Activated CD8-positive, alpha-beta T cell treated with anti-CD3 and anti-CD28 coated beads, Interleukin-2, amount 10 ng/mL, durations not matched to agents 7 days and 5 days (primary cell): Measurements from ENCODE around the gene CD300LD. TPM values are rescaled to one million over a fixed set of nuclear protein-coding genes. Genes with fewer than 3 reads are reported as not detected.
"Not testable (repeated sequence)": the region's sequence is repeated elsewhere in the genome, so short reads cannot be mapped to it uniquely, and the experiment has no call there.

ENCODE experiments used
- ATAC-seq: fragments of 150-1000 bp; cut with Tn5 transposase; one replicate; pipeline ENCODE4 v1.10.0; 2021; ENCODE audit warnings: moderate library complexity
- CTCF ChIA-PET: fragments of 350-600 bp; sonication (Branson Sonifier 250); formaldehyde crosslinking; loops from one replicate; lab custom pipeline; 2021; ENCODE audit warnings: antibody characterized with exemption; lab: Charles Lee
- POLR2A ChIA-PET: fragments of 350-600 bp; sonication (Branson Sonifier 250); formaldehyde crosslinking; loops from one replicate; lab custom pipeline; 2021; ENCODE audit warnings: antibody characterized with exemption; lab: Charles Lee
- DNase-seq: peaks from one replicate; pipeline ENCODE4 v3.0.0-alpha.2; 2020
- H3K27ac Mint-ChIP-seq: one replicate; pipeline ENCODE4 v1.8.0; 2021; ENCODE audit warnings: mild to moderate bottlenecking, mixed read lengths
- H3K27me3 Mint-ChIP-seq: one replicate; pipeline ENCODE4 v1.8.0; 2021; ENCODE audit warnings: low read depth, mixed read lengths
- H3K36me3 Mint-ChIP-seq: one replicate; pipeline ENCODE4 v1.8.0; 2021; ENCODE audit warnings: low read depth, mixed read lengths
- H3K4me1 Mint-ChIP-seq: one replicate; pipeline ENCODE4 v1.8.0; 2021; ENCODE audit warnings: low read depth, mixed read lengths
- H3K4me3 Mint-ChIP-seq: one replicate; pipeline ENCODE4 v1.8.0; 2021; ENCODE audit warnings: mild to moderate bottlenecking, mixed read lengths
- H3K9me3 Mint-ChIP-seq: one replicate; pipeline ENCODE4 v1.8.0; 2022; ENCODE audit warnings: mixed read lengths; ENCODE audit not compliant: insufficient read depth
- total RNA-seq, 2 experiments: library from RNA; stranded (reverse); gene quantifications; one replicate each; pipeline ENCODE4 v1.2.3, GENCODE V29; 2021

The CD300LD gene
- total RNA-seq, 2 experiments from 2014 or later = not detected

DNA sequence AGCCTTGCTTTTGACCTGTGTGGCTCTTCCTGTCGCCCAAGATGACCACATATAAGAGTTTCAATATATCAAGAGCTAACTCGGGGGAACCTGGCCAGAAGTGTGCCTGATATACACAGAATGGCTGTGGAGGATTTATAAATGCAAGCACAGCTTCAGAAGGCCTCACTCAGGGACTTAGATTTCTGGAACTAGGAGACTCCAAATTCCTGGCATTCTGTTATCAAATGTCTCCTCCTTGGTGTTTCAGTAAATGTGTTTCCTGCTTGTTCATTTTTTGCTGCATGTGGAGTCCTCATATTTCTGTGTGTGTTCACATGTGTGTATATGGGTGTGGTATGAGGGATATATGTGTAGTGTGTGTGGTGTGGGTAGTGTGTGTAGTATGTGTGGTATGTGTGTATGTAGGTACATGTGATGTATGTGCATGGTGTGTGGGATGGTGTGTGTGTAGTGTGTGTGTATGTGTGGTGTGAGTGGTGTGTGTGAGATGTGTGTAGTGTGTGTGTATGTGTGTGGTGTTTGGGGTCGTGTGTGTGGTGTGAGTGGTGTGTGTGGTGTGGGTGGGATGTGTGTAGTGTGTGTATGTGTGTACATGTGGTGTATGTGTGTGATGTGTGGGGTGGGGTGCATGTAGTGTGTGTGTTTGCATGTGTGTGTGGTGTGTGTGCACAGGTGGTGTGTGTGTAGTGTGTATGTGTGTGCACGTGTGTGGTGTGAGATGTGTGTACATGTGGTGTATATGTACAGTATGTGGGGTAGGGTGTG, 23.8 kb downstream of the CD300LD start:
- Mint-ChIP-seq H3K9me3 (no peaks in the 10 kb centered on the region), H3K27me3 (peaks cover 42% of the 10 kb centered on the region), H3K27ac (no peak overlapping the region), H3K4me3 (no peak overlapping the region), H3K4me1 (peaks cover 15% of the 10 kb centered on the region), H3K36me3 (no peaks in the 10 kb centered on the region)
- ATAC-seq = no peak
- DNase-seq = no peak
- ChIA-PET CTCF (interaction anchor here (0.8 to 2.7 kb wide), 4 partner anchors 11 to 200 kb away, joined by 3 to 16 read pairs (median 4); partner anchors contain the start of gene RAB37), POLR2A (no interaction called here)

DNA sequence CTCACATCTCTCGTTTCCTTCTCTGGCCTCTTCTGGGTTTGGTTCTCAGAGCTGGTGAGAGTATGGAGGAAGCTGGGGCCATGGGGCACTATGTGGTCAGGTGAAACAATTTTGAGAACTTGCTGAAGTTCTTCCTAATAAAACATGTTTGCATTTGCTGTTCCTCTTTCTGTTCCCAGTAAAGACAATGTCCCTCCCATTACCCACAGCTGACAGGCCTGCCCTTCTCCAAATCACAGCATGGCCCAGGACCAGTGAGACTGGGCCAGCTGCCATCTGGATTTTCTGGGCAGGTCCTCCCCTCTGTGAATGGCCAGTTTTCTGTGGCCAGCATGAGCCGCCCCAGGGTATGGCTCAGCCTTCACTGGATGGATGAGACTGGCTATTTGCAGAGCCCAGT, 24.7 kb downstream of the CD300LD start, which contains the start of gene CD300H:
Gene CD300H (minus strand): TSS at position 113 of the 400 bp plus-strand sequence.
- Mint-ChIP-seq H3K9me3 (no peaks in the 10 kb centered on the region), H3K27me3 (peaks cover 42% of the 10 kb centered on the region), H3K4me1 (peaks cover 15% of the 10 kb centered on the region), H3K36me3 (no peaks in the 10 kb centered on the region), H3K27ac (no peak within 1 kb of the TSS), H3K4me3 (no peak within 1 kb of the TSS)
- CTCF ChIA-PET = interaction anchor here (0.7 to 2.7 kb wide), 7 partner anchors 12 to 170 kb away, joined by 3 to 16 read pairs (median 3); partner anchors contain the start of genes CD300C, CD300LD and RAB37
- POLR2A ChIA-PET = no interaction called here
- no peak for ATAC-seq
- DNase-seq = no peak

DNA sequence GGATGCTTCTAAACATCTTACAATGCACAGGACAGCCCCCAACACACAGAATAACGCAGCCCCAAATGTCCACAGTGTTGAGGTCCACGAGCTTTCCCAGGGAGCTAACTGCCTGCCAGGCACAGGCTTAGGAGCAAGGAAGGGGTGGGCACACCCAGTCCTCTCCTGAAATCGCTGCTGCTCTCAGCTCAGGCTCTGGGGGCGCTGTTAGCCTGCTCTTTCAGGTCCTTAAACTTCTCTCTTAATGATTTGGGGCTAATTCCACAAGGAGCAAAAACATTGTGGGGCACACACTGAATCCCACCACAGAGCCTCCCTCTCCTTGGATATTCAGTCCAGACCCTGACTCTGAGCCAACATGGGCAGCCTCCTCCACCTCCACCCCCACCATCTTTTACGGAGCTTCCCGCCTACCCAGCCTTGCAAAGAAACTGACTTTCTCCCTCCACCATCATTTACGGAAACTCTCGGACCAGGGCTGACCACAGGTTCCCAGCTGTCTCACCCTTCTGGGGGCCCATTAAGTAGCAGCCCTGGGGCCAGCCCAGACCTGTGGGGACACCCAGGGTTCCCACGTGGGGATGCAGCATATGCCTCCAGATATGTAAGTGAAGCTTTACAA, 25.8 kb downstream of the CD300LD start:
- Mint-ChIP-seq H3K9me3 (no peaks in the 10 kb centered on the region), H3K36me3 (no peaks in the 10 kb centered on the region), H3K27ac (no peak overlapping the region), H3K4me3 (no peak overlapping the region), H3K4me1 (peaks cover 15% of the 10 kb centered on the region), H3K27me3 (peaks cover 36% of the 10 kb centered on the region)
- POLR2A ChIA-PET = no interaction called here
- CTCF ChIA-PET = interaction anchor here (0.6 to 2.7 kb wide), 20 partner anchors 8 to 299 kb away, joined by 3 to 16 read pairs (median 4); partner anchors contain the start of genes CD300C, CD300LD and RAB37
- DNase-seq (peak; percentile 53), ATAC-seq (peak; percentile 66)

DNA sequence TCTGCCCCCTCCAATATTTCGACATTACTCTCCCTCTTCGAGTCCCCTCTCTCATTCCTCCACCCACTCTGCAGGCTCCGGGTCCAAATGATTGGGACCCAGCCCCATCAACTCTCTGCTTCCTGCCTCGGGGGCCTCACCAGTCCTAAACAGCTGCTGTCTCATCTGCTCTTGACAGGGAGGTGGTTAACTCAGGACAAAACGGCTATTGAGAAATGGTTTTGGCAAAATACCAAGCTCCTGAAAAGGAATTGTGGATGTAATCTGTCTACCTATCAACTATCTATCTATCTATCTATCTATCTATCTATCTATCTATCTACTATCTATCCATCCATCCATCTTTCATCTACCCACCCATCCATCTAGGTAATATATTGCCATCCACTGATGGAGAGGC, 27.0 kb downstream of the CD300LD start:
- DNase-seq = no peak
- Mint-ChIP-seq H3K27ac (no peak overlapping the region), H3K9me3 (no peaks in the 10 kb centered on the region), H3K36me3 (no peaks in the 10 kb centered on the region), H3K4me1 (peaks cover 15% of the 10 kb centered on the region), H3K4me3 (no peak overlapping the region), H3K27me3 (peaks cover 36% of the 10 kb centered on the region)
- ChIA-PET POLR2A (no interaction called here), CTCF (interaction anchor here (2.0 to 2.4 kb wide), 2 partner anchors 17 to 25 kb away, joined by 4 to 10 read pairs; no protein-coding TSS in a partner anchor)
- no peak for ATAC-seq

DNA sequence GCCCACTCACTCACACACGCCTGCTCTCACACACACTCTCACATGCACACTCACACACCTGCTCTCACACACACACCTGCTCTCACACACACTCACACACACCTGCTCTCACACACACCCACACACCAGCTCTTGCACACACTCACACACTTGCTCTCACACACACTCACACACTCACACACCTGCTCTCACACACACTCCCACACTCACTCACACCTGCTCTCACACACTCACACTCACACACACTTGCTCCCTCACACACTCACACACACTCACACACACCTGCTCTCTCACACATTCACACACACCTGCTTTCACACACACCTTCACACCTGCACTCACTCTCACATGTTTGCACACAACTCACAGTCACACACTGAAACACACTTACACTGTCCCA, 28.7 kb downstream of the CD300LD start:
- peaks cover 22% of the 10 kb centered on the region for H3K27me3 Mint-ChIP-seq
- no peak overlapping the region for H3K4me3 Mint-ChIP-seq
- H3K36me3 Mint-ChIP-seq = no peaks in the 10 kb centered on the region
- H3K27ac Mint-ChIP-seq = no peak overlapping the region
- H3K4me1 Mint-ChIP-seq = peaks cover 15% of the 10 kb centered on the region
- CTCF ChIA-PET = no interaction called here
- DNase-seq (no peak), ATAC-seq (no peak)
- H3K9me3 Mint-ChIP-seq = no peaks in the 10 kb centered on the region
- POLR2A ChIA-PET = no interaction called here

DNA sequence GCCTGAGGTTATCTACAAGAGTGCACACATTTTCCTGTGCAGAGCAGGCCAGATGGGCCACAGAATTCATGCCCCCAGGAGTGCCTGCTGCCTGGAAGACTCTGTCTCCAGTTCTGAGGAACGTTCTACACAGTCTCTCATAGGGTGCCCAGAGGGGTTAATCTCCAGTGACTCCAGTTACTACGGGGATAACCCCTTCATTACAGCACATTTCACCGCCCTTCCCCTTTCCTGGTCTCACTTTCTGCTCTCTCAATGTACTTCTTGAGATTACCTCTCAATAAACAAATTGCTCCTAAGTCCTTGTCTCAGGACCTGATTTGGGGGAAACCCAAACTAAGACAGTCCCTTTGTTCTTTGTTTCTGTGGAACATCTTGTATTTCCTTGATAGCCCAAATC, 30.5 kb downstream of the CD300LD start:
- DNase-seq (no peak), ATAC-seq (no peak)
- Mint-ChIP-seq H3K4me3 (no peak overlapping the region), H3K4me1 (peaks cover 14% of the 10 kb centered on the region), H3K36me3 (no peaks in the 10 kb centered on the region), H3K9me3 (no peaks in the 10 kb centered on the region), H3K27me3 (peaks cover 21% of the 10 kb centered on the region), H3K27ac (no peak overlapping the region)
- POLR2A ChIA-PET = no interaction called here
- CTCF ChIA-PET = interaction anchor here (0.9 to 1.7 kb wide), 2 partner anchors 30 to 175 kb away, joined by 3 read pairs; partner anchors contain the start of gene RAB37

DNA sequence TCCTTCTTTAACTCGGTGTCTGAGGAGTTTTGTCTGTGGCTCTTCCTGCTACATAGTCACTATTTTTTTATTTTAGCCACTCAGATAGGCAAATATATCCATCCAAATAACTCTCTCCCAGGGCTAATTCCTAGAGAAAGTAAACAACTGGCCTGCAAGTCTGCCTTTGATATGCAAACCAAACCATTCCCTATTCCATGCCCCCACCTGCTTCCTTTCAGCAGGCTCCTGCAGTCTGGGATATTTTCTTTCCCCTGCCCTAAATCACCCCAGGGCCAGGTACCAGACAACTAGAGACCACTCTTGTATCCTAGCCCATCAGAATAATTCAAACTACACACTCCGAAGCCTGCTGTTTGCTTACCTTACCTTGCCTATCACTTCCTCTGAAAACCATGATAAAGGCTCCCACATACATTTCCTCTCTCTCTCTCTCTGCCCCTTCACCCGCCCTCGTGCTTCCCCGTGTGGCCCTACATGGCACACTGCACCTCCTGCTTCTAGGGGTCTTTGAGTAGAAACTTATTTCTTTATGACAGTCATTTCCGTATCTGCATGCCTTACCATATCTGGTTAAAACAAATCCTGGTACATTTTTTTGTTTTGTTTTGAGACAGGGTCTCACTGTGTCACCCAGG, 33.1 kb downstream of the CD300LD start:
- Mint-ChIP-seq H3K27me3 (peaks cover 20% of the 10 kb centered on the region), H3K27ac (no peak overlapping the region), H3K4me1 (peaks cover 14% of the 10 kb centered on the region), H3K36me3 (no peaks in the 10 kb centered on the region), H3K9me3 (no peaks in the 10 kb centered on the region), H3K4me3 (no peak overlapping the region)
- CTCF ChIA-PET = no interaction called here
- DNase-seq (no peak), ATAC-seq (peak; percentile 44)
- POLR2A ChIA-PET = no interaction called here

DNA sequence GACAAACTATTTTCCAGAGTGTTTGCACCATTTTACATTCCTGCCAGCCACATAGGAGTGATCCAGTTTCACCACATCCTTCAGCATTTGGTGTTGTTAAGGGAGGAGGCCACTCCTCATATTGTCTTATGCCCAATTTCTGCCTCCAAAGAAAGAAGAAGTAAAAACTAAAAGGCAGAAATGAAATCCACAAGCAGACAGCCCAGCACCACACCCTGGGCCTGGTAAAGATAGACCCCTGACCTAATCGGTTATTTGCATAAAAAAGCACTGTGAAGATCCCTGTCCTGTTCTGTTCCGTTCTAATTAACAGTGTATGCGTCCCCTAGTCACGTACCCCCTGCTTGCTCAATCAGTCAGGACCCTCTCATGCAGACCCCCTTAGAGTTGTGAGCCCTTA, 33.7 kb downstream of the CD300LD start:
- peaks cover 14% of the 10 kb centered on the region for H3K4me1 Mint-ChIP-seq
- H3K27ac Mint-ChIP-seq, DNase-seq, ATAC-seq, POLR2A ChIA-PET, H3K36me3 Mint-ChIP-seq, H3K4me3 Mint-ChIP-seq, H3K9me3 Mint-ChIP-seq: not testable (repeated sequence)
- CTCF ChIA-PET = interaction anchor here (0.7 kb wide), 1 partner anchor 8 kb away, joined by 5 read pairs; no protein-coding TSS in a partner anchor
- peaks cover 20% of the 10 kb centered on the region for H3K27me3 Mint-ChIP-seq

DNA sequence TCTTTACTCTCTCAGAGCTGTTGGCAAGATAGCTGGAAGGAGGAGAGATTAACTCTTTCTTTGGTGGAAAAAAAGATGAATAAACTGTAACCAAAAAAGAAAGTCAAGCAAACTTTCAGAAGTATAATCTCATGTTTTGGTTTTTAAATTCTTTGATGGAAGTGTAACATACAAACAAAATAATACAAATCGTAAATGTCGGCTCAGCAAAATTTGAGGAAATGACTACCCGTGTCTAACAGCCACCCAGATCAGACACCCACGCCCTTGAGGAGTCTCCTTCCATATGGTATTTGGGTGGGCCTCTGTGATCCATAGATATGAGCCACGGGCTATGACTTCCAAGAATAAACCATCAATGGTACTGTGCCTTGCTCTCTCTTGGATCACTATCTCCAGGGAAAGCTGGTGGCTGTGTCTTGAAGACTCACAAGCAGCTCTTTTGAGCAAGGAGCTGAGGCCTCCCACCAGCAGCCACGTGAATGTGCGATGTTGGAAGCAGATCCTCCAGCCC, 36.6 kb downstream of the CD300LD start:
- no peak overlapping the region for H3K4me3 Mint-ChIP-seq
- H3K27me3 Mint-ChIP-seq = peaks cover 23% of the 10 kb centered on the region
- no peak overlapping the region for H3K27ac Mint-ChIP-seq
- DNase-seq (no peak), ATAC-seq (no peak)
- no peaks in the 10 kb centered on the region for H3K36me3 Mint-ChIP-seq
- CTCF ChIA-PET = interaction anchor here (1.4 to 2.9 kb wide), 2 partner anchors 11 to 176 kb away, joined by 3 to 13 read pairs; no protein-coding TSS in a partner anchor
- H3K9me3 Mint-ChIP-seq = no peaks in the 10 kb centered on the region
- H3K4me1 Mint-ChIP-seq = peaks cover 14% of the 10 kb centered on the region
- POLR2A ChIA-PET = no interaction called here

DNA sequence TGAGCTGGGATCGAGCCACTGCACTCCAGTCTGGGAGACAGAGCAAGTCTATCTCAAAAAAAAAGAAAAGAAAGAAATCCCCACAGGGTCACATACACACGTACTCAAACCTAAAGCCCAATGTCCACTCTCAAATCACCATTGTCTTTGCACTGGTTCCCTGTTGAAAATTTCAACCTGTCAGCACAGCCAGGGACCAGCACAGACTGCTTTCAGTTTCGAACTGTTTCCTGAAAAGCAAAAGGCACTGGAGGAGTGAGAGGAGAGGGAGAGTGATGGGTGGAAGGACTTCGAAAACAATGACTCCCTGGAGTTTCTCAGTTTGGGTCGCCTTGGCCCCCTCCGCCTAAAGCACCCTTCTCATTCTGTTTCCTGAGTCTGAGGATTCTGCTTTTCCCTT, 37.2 kb downstream of the CD300LD start:
- POLR2A ChIA-PET = no interaction called here
- DNase-seq (no peak), ATAC-seq (no peak)
- Mint-ChIP-seq H3K9me3 (no peaks in the 10 kb centered on the region), H3K4me3 (no peak overlapping the region), H3K36me3 (no peaks in the 10 kb centered on the region), H3K27me3 (peaks cover 26% of the 10 kb centered on the region), H3K27ac (no peak overlapping the region), H3K4me1 (peaks cover 14% of the 10 kb centered on the region)
- CTCF ChIA-PET = interaction anchor here (2.9 kb wide), 1 partner anchor 11 kb away, joined by 13 read pairs; no protein-coding TSS in a partner anchor

DNA sequence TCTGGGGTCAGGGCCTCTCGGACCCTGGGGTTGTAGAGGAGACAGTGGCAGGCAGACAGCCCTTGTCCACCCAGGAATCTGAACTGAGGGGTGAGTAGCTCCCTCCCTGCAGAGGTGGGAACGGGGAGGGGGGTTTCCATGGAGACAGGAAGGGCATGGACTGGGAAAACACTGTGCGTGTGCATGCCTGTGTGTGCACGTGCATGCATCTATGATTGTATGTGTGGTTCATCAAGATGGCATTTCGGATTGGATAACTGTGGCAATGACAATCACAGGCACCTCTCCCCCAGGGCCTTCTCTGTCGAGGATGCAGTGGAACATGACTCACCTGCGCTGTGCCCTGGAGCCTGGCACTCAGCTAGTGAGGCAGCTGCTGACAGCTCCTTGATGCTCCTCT, 40.0 kb downstream of the CD300LD start:
- no peaks in the 10 kb centered on the region for H3K36me3 Mint-ChIP-seq
- POLR2A ChIA-PET = no interaction called here
- no peak for DNase-seq
- H3K4me3 Mint-ChIP-seq = no peak overlapping the region
- H3K4me1 Mint-ChIP-seq = peaks cover 17% of the 10 kb centered on the region
- CTCF ChIA-PET = no interaction called here
- H3K9me3 Mint-ChIP-seq = no peaks in the 10 kb centered on the region
- no peak overlapping the region for H3K27ac Mint-ChIP-seq
- H3K27me3 Mint-ChIP-seq = peaks cover 21% of the 10 kb centered on the region
- no peak for ATAC-seq
